HEK293 (cell line): Measurements from ENCODE around the gene DCTN1.

Experiments
- CTCF ChIA-PET: fragments of 350-600 bp; formaldehyde crosslinking; extraction: SDS; loops from one replicate; lab custom pipeline; 2021; ENCODE audit warnings: antibody characterized with exemption; lab: Yijun Ruan, JAX
- POLR2A ChIA-PET: fragments of 300-600 bp; formaldehyde crosslinking; extraction: SDS; loops from one replicate; lab custom pipeline; 2020; ENCODE audit warnings: antibody characterized with exemption, inconsistent platforms; lab: Yijun Ruan, JAX
- H3K27ac ChIP-seq: fragments of 200-500 bp; sonication (Bioruptor generic); 2 replicates; pipeline ENCODE4 v1.5.1; 2014; ENCODE audit warnings: low read depth, low read length, control low read depth, inconsistent platforms; ENCODE audit errors: extremely low read depth
- H3K36me3 ChIP-seq, 2 experiments: fragments of 200-500 bp in 1 of 2; sonication (Bioruptor generic) in 1 of 2; 1 replicate in 1 of 2; 2 replicates in 1 of 2; pipeline ENCODE4 v1.5.1; 2014 to 2017; ENCODE audit warnings: inconsistent platforms in 2 of 2, low read length in 2 of 2; ENCODE audit not compliant: control insufficient read depth in 2 of 2, insufficient read depth in 1 of 2
- H3K4me1 ChIP-seq: fragments of 200-500 bp; sonication (Bioruptor generic); 2 replicates; pipeline ENCODE4 v1.5.1; 2014; ENCODE audit warnings: mild to moderate bottlenecking, low read length, inconsistent platforms; ENCODE audit not compliant: control insufficient read depth, insufficient read depth
- H3K4me3 ChIP-seq: 2 replicates; pipeline ENCODE4 v1.5.1; 2011; ENCODE audit warnings: low read depth, mild to moderate bottlenecking, control low read depth, low read length, moderate library complexity
- H3K9me3 ChIP-seq: fragments of 200-500 bp; sonication (Bioruptor generic); 2 replicates; pipeline ENCODE4 v1.5.1; 2014; ENCODE audit warnings: low read depth, low read length, inconsistent platforms; ENCODE audit not compliant: control insufficient read depth, insufficient read depth
- BCL11A ChIP-seq: fragments of 450-650 bp; formaldehyde crosslinking; IDR thresholded peaks from 2 replicates; pipeline ENCODE4 v1.5.1; 2016; ENCODE audit warnings: low read depth, missing biosample characterization, missing genetic modification characterization
- GLI2 ChIP-seq: fragments of 450-650 bp; formaldehyde crosslinking; IDR thresholded peaks from 2 replicates; pipeline ENCODE4; 2017; ENCODE audit warnings: missing biosample characterization, missing genetic modification characterization, low read depth, borderline replicate concordance
- PRDM1 ChIP-seq: fragments of 450-650 bp; formaldehyde crosslinking; IDR thresholded peaks from 2 replicates; pipeline ENCODE4; 2016; ENCODE audit warnings: missing biosample characterization, missing genetic modification characterization
- PRDM10 ChIP-seq: fragments of 450-650 bp; formaldehyde crosslinking; IDR thresholded peaks from 2 replicates; pipeline ENCODE4 v1.5.1; 2016; ENCODE audit warnings: missing biosample characterization, missing genetic modification characterization
- PRDM2 ChIP-seq: fragments of 450-650 bp; formaldehyde crosslinking; IDR thresholded peaks from 2 replicates; pipeline ENCODE4 v1.5.1; 2016; ENCODE audit warnings: missing biosample characterization, missing genetic modification characterization, borderline replicate concordance
- REPIN1 ChIP-seq: fragments of 450-650 bp; formaldehyde crosslinking; IDR thresholded peaks from 2 replicates; pipeline ENCODE4 v1.5.1; 2017; ENCODE audit warnings: missing biosample characterization, missing genetic modification characterization, low read depth
- ZFP69B ChIP-seq: fragments of 450-650 bp; formaldehyde crosslinking; IDR thresholded peaks from 2 replicates; pipeline ENCODE4 v1.5.1; 2016; ENCODE audit warnings: missing biosample characterization, missing genetic modification characterization
- ZNF132 ChIP-seq: fragments of 450-650 bp; formaldehyde crosslinking; IDR thresholded peaks from 2 replicates; pipeline ENCODE4 v1.5.1; 2017; ENCODE audit warnings: missing biosample characterization, missing genetic modification characterization, borderline replicate concordance
- ZNF148 ChIP-seq: fragments of 450-650 bp; formaldehyde crosslinking; IDR thresholded peaks from 2 replicates; pipeline ENCODE4 v1.5.0; 2017; ENCODE audit warnings: missing biosample characterization, missing genetic modification characterization, borderline replicate concordance
- ZNF18 ChIP-seq: fragments of 450-650 bp; formaldehyde crosslinking; IDR thresholded peaks from 2 replicates; pipeline ENCODE4 v1.5.1; 2016; ENCODE audit warnings: missing biosample characterization, missing genetic modification characterization
- ZNF248 ChIP-seq: fragments of 450-650 bp; formaldehyde crosslinking; IDR thresholded peaks from 2 replicates; pipeline ENCODE4 v1.5.1; 2017; ENCODE audit warnings: missing biosample characterization, missing genetic modification characterization
- ZNF311 ChIP-seq: fragments of 450-650 bp; formaldehyde crosslinking; IDR thresholded peaks from 2 replicates; pipeline ENCODE4 v1.5.1; 2017; ENCODE audit warnings: missing biosample characterization, missing genetic modification characterization, borderline replicate concordance
- ZNF335 ChIP-seq: fragments of 450-650 bp; formaldehyde crosslinking; conservative IDR thresholded peaks from 2 replicates; pipeline ENCODE4 v1.5.1; 2016; ENCODE audit warnings: missing biosample characterization, missing genetic modification characterization
- ZNF366 ChIP-seq: fragments of 450-650 bp; formaldehyde crosslinking; conservative IDR thresholded peaks from 2 replicates; pipeline ENCODE4 v1.5.1; 2016; ENCODE audit warnings: missing biosample characterization, missing genetic modification characterization
- ZNF398 ChIP-seq: fragments of 450-650 bp; formaldehyde crosslinking; IDR thresholded peaks from 2 replicates; pipeline ENCODE4 v1.5.1; 2017; ENCODE audit warnings: missing biosample characterization, missing genetic modification characterization
- ZNF48 ChIP-seq: fragments of 450-650 bp; formaldehyde crosslinking; IDR thresholded peaks from 2 replicates; pipeline ENCODE4 v1.5.1; 2016; ENCODE audit warnings: missing biosample characterization, missing genetic modification characterization
- ZNF580 ChIP-seq: fragments of 450-650 bp; formaldehyde crosslinking; IDR thresholded peaks from 2 replicates; pipeline ENCODE4 v1.5.1; 2016; ENCODE audit warnings: missing biosample characterization, missing genetic modification characterization
- ZNF776 ChIP-seq: fragments of 450-650 bp; formaldehyde crosslinking; IDR thresholded peaks from 2 replicates; pipeline ENCODE4 v1.5.0; 2017; ENCODE audit warnings: missing biosample characterization, missing genetic modification characterization, borderline replicate concordance
- ZSCAN16 ChIP-seq: fragments of 450-650 bp; formaldehyde crosslinking; IDR thresholded peaks from 2 replicates; pipeline ENCODE4 v1.5.1; 2016; ENCODE audit warnings: missing biosample characterization, missing genetic modification characterization

DCTN1 gene

GRCh38 chr2:74406035-74406434, 25.9 kb upstream of the DCTN1 start:
- Histone ChIP-seq H3K9me3 (no peaks in the 10 kb centered on the region), H3K4me3 (no peak overlapping the region), H3K36me3 (no peaks in the 10 kb centered on the region), H3K27ac (no peak overlapping the region), H3K4me1 (no peaks in the 10 kb centered on the region)
- TF ChIP-seq ZNF398 (no peak), ZNF776 (no peak), PRDM10 (peak; percentile 57), ZNF48 (no peak), ZSCAN16 (tag by site-specific recombination) (no peak), REPIN1 (tag by site-specific recombination) (no peak)
- POLR2A ChIA-PET = interaction anchor here (0.8 to 1.4 kb wide), 2 partner anchors 34 to 52 kb away, joined by 4 read pairs; partner anchors contain the start of gene WBP1
- CTCF ChIA-PET = interaction anchor here (0.6 to 1.2 kb wide), 2 partner anchors 14 to 181 kb away, joined by 3 read pairs; no protein-coding TSS in a partner anchor

GRCh38 chr2:74401891-74402290, 21.8 kb upstream of the DCTN1 start:
- ChIA-PET POLR2A (interaction anchor here (0.7 kb wide), 1 partner anchor 69 kb away, joined by 5 read pairs; no protein-coding TSS in a partner anchor), CTCF (interaction anchor here (1.0 to 2.1 kb wide), 5 partner anchors 10 to 578 kb away, joined by 3 to 19 read pairs (median 4); no protein-coding TSS in a partner anchor)
- Histone ChIP-seq H3K27ac (no peak overlapping the region), H3K4me3 (no peak overlapping the region), H3K9me3 (no peaks in the 10 kb centered on the region), H3K36me3 (no peaks in the 10 kb centered on the region), H3K4me1 (no peaks in the 10 kb centered on the region)
- peak; percentile 40 for TF ChIP-seq ZNF366 (tag by site-specific recombination)
- TF ChIP-seq ZNF248 = no peak
- no peak for TF ChIP-seq BCL11A
- no peak for TF ChIP-seq ZNF18 (tag by site-specific recombination)
- no peak for TF ChIP-seq ZNF335 (tag by site-specific recombination)
- TF ChIP-seq PRDM1 = peak; percentile 80
- no peak for TF ChIP-seq GLI2 (tag by site-specific recombination)
- no peak for TF ChIP-seq ZFP69B (tag by site-specific recombination)
- no peak for TF ChIP-seq ZNF148 (tag by site-specific recombination)
- no peak for TF ChIP-seq ZNF311 (tag by site-specific recombination)
- no peak for TF ChIP-seq ZNF132 (tag by site-specific recombination)
- no peak for TF ChIP-seq ZNF580 (tag by site-specific recombination)
- no peak for TF ChIP-seq PRDM2 (tag by site-specific recombination)
